NT2/D1 (cell line): ENCODE measurements around the gene KRTAP5-4.

ENCODE experiments used
- SUZ12 ChIP-seq: IDR thresholded peaks from 2 replicates; pipeline ENCODE4 v1.6.1; 2011; ENCODE audit not compliant: insufficient read length, insufficient read depth; ENCODE audit errors: extremely low read depth
- YY1 ChIP-seq: IDR thresholded peaks from 2 replicates; pipeline ENCODE4 v1.6.1; 2011; ENCODE audit not compliant: insufficient read length, insufficient read depth
- ZNF274 ChIP-seq: IDR thresholded peaks from 2 replicates; pipeline ENCODE4 v1.6.1; 2011; ENCODE audit warnings: mild to moderate bottlenecking, low read depth, low read length

GRCh38 chr11:1604181-1604580 is 17.8 kb downstream of the KRTAP5-4 start:
- no peak for TF ChIP-seq ZNF274
- TF ChIP-seq YY1: no peak
- TF ChIP-seq SUZ12: no peak
